ENCODE results near the gene GLIS1. TPM values are rescaled to one million over a fixed set of nuclear protein-coding genes. Genes with fewer than 3 reads are reported as not detected.
A peak's percentile ranks its signal among the peaks of the same experiment; 100 is the strongest.

Gene GLIS1
- total RNA-seq, 1 experiment from 2014 or later: 1.7 TPM

- Histone ChIP-seq H2AFZ (ENCODE audit: low read length) (no peak overlapping the region), H4K20me1 (ENCODE audit: low read length) (no peaks in the 10 kb centered on the region), H3F3A (ENCODE audit: low read length, unreplicated experiment) (no peaks in the 10 kb centered on the region), H3K4me2 (ENCODE audit: low read length) (no peak overlapping the region), H3K9ac (ENCODE audit: low read length) (no peak overlapping the region), H3K4me1 (ENCODE audit: insufficient read depth, low read length) (no peaks in the 10 kb centered on the region), H3K27me3 (ENCODE audit: low read length) (peaks cover 26% of the 10 kb centered on the region), H3K9me3 (ENCODE audit: low read length) (no peaks in the 10 kb centered on the region), H3K9me2 (replicated peaks; ENCODE audit: low read length) (no peaks in the 10 kb centered on the region), H3K36me3 (ENCODE audit: low read depth, low read length) (no peaks in the 10 kb centered on the region), H3K4me3 (ENCODE audit: low read length) (no peak overlapping the region), H3K79me2 (ENCODE audit: low read length) (no peaks in the 10 kb centered on the region), H3K27ac (ENCODE audit: low read length) (no peak overlapping the region)
- CTCF ChIA-PET: no interaction called here
- TF ChIP-seq, protein P1, sequence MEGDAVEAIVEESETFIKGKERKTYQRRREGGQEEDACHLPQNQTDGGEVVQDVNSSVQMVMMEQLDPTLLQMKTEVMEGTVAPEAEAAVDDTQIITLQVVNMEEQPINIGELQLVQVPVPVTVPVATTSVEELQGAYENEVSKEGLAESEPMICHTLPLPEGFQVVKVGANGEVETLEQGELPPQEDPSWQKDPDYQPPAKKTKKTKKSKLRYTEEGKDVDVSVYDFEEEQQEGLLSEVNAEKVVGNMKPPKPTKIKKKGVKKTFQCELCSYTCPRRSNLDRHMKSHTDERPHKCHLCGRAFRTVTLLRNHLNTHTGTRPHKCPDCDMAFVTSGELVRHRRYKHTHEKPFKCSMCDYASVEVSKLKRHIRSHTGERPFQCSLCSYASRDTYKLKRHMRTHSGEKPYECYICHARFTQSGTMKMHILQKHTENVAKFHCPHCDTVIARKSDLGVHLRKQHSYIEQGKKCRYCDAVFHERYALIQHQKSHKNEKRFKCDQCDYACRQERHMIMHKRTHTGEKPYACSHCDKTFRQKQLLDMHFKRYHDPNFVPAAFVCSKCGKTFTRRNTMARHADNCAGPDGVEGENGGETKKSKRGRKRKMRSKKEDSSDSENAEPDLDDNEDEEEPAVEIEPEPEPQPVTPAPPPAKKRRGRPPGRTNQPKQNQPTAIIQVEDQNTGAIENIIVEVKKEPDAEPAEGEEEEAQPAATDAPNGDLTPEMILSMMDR (conservative IDR thresholded peaks at IDR 0.05; ENCODE audit: low read depth, low read length): no peak
- TF ChIP-seq EZH2phosphoT487 (IDR thresholded peaks at IDR 0.05; ENCODE audit: borderline replicate concordance, low read length): no peak
- TF ChIP-seq EZH2 (IDR thresholded peaks at IDR 0.05; ENCODE audit: low read length, unreplicated experiment): no peak
- intact Hi-C loops (cut with micrococcal nuclease): no loop called here
- POLR2A ChIA-PET (ENCODE audit: unreplicated experiment): no interaction called here
- DNase-seq: no peak
- no TSS peak for BruUV-seq (replicated peaks)
- no peak for ATAC-seq
Observed at GRCh38 chr1:53475664-53476063, 263.3 kb downstream of the GLIS1 start.

GRCh38 chr1:53473463-53473862 lies 265.5 kb downstream of the GLIS1 start:
- POLR2A ChIA-PET (ENCODE audit: unreplicated experiment): interaction anchor here (0.6 kb wide), 1 partner anchor 358 kb away, joined by 10 read pairs; no protein-coding TSS in a partner anchor
- Histone ChIP-seq H3K9me2 (replicated peaks; ENCODE audit: low read length) (no peaks in the 10 kb centered on the region), H3K9me3 (ENCODE audit: low read length) (no peaks in the 10 kb centered on the region), H3K27ac (ENCODE audit: low read length) (no peak overlapping the region), H3K79me2 (ENCODE audit: low read length) (no peaks in the 10 kb centered on the region), H3K4me2 (ENCODE audit: low read length) (no peak overlapping the region), H3K36me3 (ENCODE audit: low read depth, low read length) (no peaks in the 10 kb centered on the region), H3K4me3 (ENCODE audit: low read length) (no peak overlapping the region), H3K9ac (ENCODE audit: low read length) (no peak overlapping the region), H4K20me1 (ENCODE audit: low read length) (no peaks in the 10 kb centered on the region), H2AFZ (ENCODE audit: low read length) (no peak overlapping the region), H3K27me3 (ENCODE audit: low read length) (peaks cover 26% of the 10 kb centered on the region), H3K4me1 (ENCODE audit: insufficient read depth, low read length) (no peaks in the 10 kb centered on the region), H3F3A (ENCODE audit: low read length, unreplicated experiment) (no peaks in the 10 kb centered on the region)
- DNase-seq (peak; percentile 14), ATAC-seq (0 out of 2 replicates have a peak, but pooled peaks have one; percentile 35)
- intact Hi-C loops (cut with micrococcal nuclease): loop anchor here (1.0 kb wide), 1 partner anchor 29 kb away; no protein-coding TSS in a partner anchor
- no peak for TF ChIP-seq EZH2phosphoT487 (IDR thresholded peaks at IDR 0.05; ENCODE audit: borderline replicate concordance, low read length)
- TF ChIP-seq, protein P1 (conservative IDR thresholded peaks at IDR 0.05; ENCODE audit: low read depth, low read length): peak; percentile 44
- BruUV-seq (replicated peaks): no TSS peak
- CTCF ChIA-PET: no interaction called here

GRCh38 chr1:53471000-53471399 lies 268.0 kb downstream of the GLIS1 start:
- no peaks in the 10 kb centered on the region for H4K20me1 ChIP-seq (ENCODE audit: low read length)
- no peak overlapping the region for H2AFZ ChIP-seq (ENCODE audit: low read length)
- TF ChIP-seq, protein P1 (conservative IDR thresholded peaks at IDR 0.05; ENCODE audit: low read depth, low read length): no peak
- TF ChIP-seq EZH2 (IDR thresholded peaks at IDR 0.05; ENCODE audit: low read length, unreplicated experiment) (no peak), EZH2phosphoT487 (IDR thresholded peaks at IDR 0.05; ENCODE audit: borderline replicate concordance, low read length) (no peak)
- H3K4me1 ChIP-seq (ENCODE audit: insufficient read depth, low read length): no peaks in the 10 kb centered on the region
- H3K9ac ChIP-seq (ENCODE audit: low read length): no peak overlapping the region
- BruUV-seq (replicated peaks): no TSS peak
- peaks cover 8% of the 10 kb centered on the region for H3K27me3 ChIP-seq (ENCODE audit: low read length)
- ATAC-seq (no peak), DNase-seq (no peak)
- no peaks in the 10 kb centered on the region for H3K9me3 ChIP-seq (ENCODE audit: low read length)
- H3K4me2 ChIP-seq (ENCODE audit: low read length): no peak overlapping the region
- no peaks in the 10 kb centered on the region for H3K36me3 ChIP-seq (ENCODE audit: low read depth, low read length)
- H3F3A ChIP-seq (ENCODE audit: low read length, unreplicated experiment): no peaks in the 10 kb centered on the region
- H3K79me2 ChIP-seq (ENCODE audit: low read length): no peaks in the 10 kb centered on the region
- H3K4me3 ChIP-seq (ENCODE audit: low read length): no peak overlapping the region
- POLR2A ChIA-PET (ENCODE audit: unreplicated experiment): no interaction called here
- no peaks in the 10 kb centered on the region for H3K9me2 ChIP-seq (replicated peaks; ENCODE audit: low read length)
- intact Hi-C loops (cut with micrococcal nuclease): no loop called here
- no peak overlapping the region for H3K27ac ChIP-seq (ENCODE audit: low read length)
- CTCF ChIA-PET: no interaction called here
